IMR-90 (cell line): Measurements from ENCODE around the gene HRH4. TPM values are rescaled to one million over a fixed set of nuclear protein-coding genes. Genes with fewer than 3 reads are reported as not detected.

Experiments used
- ATAC-seq: fragments of 200-7000 bp; cut with Tn5 transposase; 2 replicates; pipeline ENCODE4 v1.9.1; 2020; ENCODE audit warnings: low read depth, mild to moderate bottlenecking, moderate library complexity
- BruUV-seq: library from RNA; stranded (reverse); fragments of 400-500 nt; replicated peaks from 2 replicates; lab custom pipeline; 2021; lab: Mats Ljungman, UMichigan
- CTCF ChIA-PET: fragments of 300-600 bp; formaldehyde crosslinking; extraction: SDS; loops from one replicate; lab custom pipeline; 2021; ENCODE audit warnings: antibody characterized with exemption; lab: Yijun Ruan, JAX
- POLR2A ChIA-PET: fragments of 300-600 bp; sonication (Branson Sonifier 250); formaldehyde crosslinking; loops from one replicate; lab custom pipeline; 2022; ENCODE audit warnings: antibody characterized with exemption; ENCODE audit not compliant: unreplicated experiment; lab: Charles Lee
- DNase-seq: peaks from one replicate; pipeline ENCODE4 v3.0.0; 2013
- H2AFZ ChIP-seq: replicated peaks from 2 replicates; pipeline ENCODE3; 2013; ENCODE audit warnings: low read length, mild to moderate bottlenecking; ENCODE audit not compliant: poor library complexity
- H2AK5ac ChIP-seq: 2 replicates; pipeline ENCODE4 v1.6.1; 2013; ENCODE audit warnings: low read depth, low read length, inconsistent platforms
- H2AK9ac ChIP-seq: replicated peaks from 2 replicates; pipeline ENCODE3; 2013; ENCODE audit warnings: mild to moderate bottlenecking, low read depth, low read length, moderate library complexity; ENCODE audit not compliant: poor library complexity
- H2BK120ac ChIP-seq: 2 replicates; pipeline ENCODE4 v1.6.1; 2013; ENCODE audit warnings: low read depth, low read length, inconsistent platforms
- H2BK15ac ChIP-seq: 3 replicates; pipeline ENCODE4 v1.6.1; 2013; ENCODE audit warnings: low read depth, low read length, inconsistent platforms
- H2BK20ac ChIP-seq: 2 replicates; pipeline ENCODE4 v1.6.1; 2013; ENCODE audit warnings: low read depth, mild to moderate bottlenecking, inconsistent platforms, low read length, moderate library complexity
- H2BK5ac ChIP-seq: 2 replicates; pipeline ENCODE4 v1.6.1; 2013; ENCODE audit warnings: mild to moderate bottlenecking, low read depth, low read length, inconsistent platforms; ENCODE audit not compliant: poor library complexity, severe bottlenecking
- H3K14ac ChIP-seq: replicated peaks from 2 replicates; pipeline ENCODE4 v1.6.1; 2013; ENCODE audit warnings: low read depth, low read length, inconsistent platforms
- H3K18ac ChIP-seq: 2 replicates; pipeline ENCODE4 v1.6.1; 2013; ENCODE audit warnings: low read depth, low read length, control low read depth
- H3K23ac ChIP-seq: 2 replicates; pipeline ENCODE4 v1.6.1; 2013; ENCODE audit warnings: low read depth, low read length, inconsistent platforms
- H3K27ac ChIP-seq: 2 replicates; pipeline ENCODE4 v1.5.1; 2013; ENCODE audit warnings: mild to moderate bottlenecking, control low read depth, low read length; ENCODE audit not compliant: insufficient read depth
- H3K27me3 ChIP-seq: 2 replicates; pipeline ENCODE4 v1.6.1; 2013; ENCODE audit warnings: low read length; ENCODE audit not compliant: control insufficient read depth, insufficient read depth
- H3K36me3 ChIP-seq: 2 replicates; pipeline ENCODE4 v1.6.1; 2013; ENCODE audit warnings: low read length, mixed read lengths; ENCODE audit not compliant: control insufficient read depth, insufficient read depth
- H3K4ac ChIP-seq: 2 replicates; pipeline ENCODE4 v1.6.1; 2013; ENCODE audit warnings: low read depth, low read length, inconsistent platforms
- H3K4me1 ChIP-seq: 2 replicates; pipeline ENCODE4 v1.6.1; 2013; ENCODE audit warnings: low read length, mixed read lengths; ENCODE audit not compliant: control insufficient read depth, insufficient read depth
- H3K4me2 ChIP-seq: 2 replicates; pipeline ENCODE4 v1.6.1; 2013; ENCODE audit warnings: low read depth, mild to moderate bottlenecking, control low read depth, low read length, moderate library complexity
- H3K4me3 ChIP-seq: 2 replicates; pipeline ENCODE4 v1.5.1; 2013; ENCODE audit warnings: low read depth, mild to moderate bottlenecking, control low read depth, low read length, moderate library complexity; ENCODE audit not compliant: insufficient read depth
- H3K56ac ChIP-seq: 2 replicates; pipeline ENCODE4 v1.6.1; 2013; ENCODE audit warnings: low read length, inconsistent platforms; ENCODE audit not compliant: insufficient read depth; ENCODE audit errors: extremely low read depth
- H3K79me1 ChIP-seq, 2 experiments: 2 replicates each; pipeline ENCODE4 v1.6.1; 2013; ENCODE audit warnings: low read length in 2 of 2, inconsistent platforms in 1 of 2, low read depth in 1 of 2
- H3K9ac ChIP-seq: 2 replicates; pipeline ENCODE4 v1.6.1; 2013; ENCODE audit warnings: low read depth, low read length, control low read depth
- H3K9me1 ChIP-seq: 2 replicates; pipeline ENCODE4 v1.6.1; 2013; ENCODE audit warnings: low read length, inconsistent platforms; ENCODE audit not compliant: insufficient read depth
- H3K9me3 ChIP-seq: 2 replicates; pipeline ENCODE4 v1.6.1; 2013; ENCODE audit warnings: low read length; ENCODE audit not compliant: control insufficient read depth, insufficient read depth
- H4K20me1 ChIP-seq: 2 replicates; pipeline ENCODE4 v1.6.1; 2013; ENCODE audit warnings: low read length, inconsistent platforms; ENCODE audit not compliant: insufficient read depth
- H4K5ac ChIP-seq: 2 replicates; pipeline ENCODE4 v1.6.1; 2013; ENCODE audit warnings: mild to moderate bottlenecking, low read depth, low read length, control low read depth
- H4K8ac ChIP-seq, 2 experiments: 2 replicates each; pipeline ENCODE4 v1.6.1; 2013; ENCODE audit warnings: low read depth in 2 of 2, low read length in 2 of 2, control low read depth in 1 of 2, inconsistent platforms in 1 of 2
- H4K91ac ChIP-seq: 2 replicates; pipeline ENCODE4 v1.6.1; 2013; ENCODE audit warnings: low read depth, low read length, inconsistent platforms; ENCODE audit not compliant: insufficient read depth
- CHD1 ChIP-seq: IDR thresholded peaks from 2 replicates; pipeline ENCODE4 v1.6.1; 2012; ENCODE audit warnings: low read depth, low read length, improper control_type of control experiment
- CTCF ChIP-seq: conservative IDR thresholded peaks from 2 replicates; pipeline ENCODE4 v1.5.1; 2012; ENCODE audit warnings: mild to moderate bottlenecking, low read depth, low read length, improper control_type of control experiment
- ELK1 ChIP-seq: fragments of 150-350 bp; IDR thresholded peaks from 2 replicates; pipeline ENCODE4 v1.6.1; 2016; ENCODE audit warnings: low read depth, mild to moderate bottlenecking, low read length, moderate library complexity, borderline replicate concordance
- FOS ChIP-seq: fragments of 150-350 bp; IDR thresholded peaks from 2 replicates; pipeline ENCODE4 v1.6.1; 2016; ENCODE audit warnings: low read depth, low read length
- MAZ ChIP-seq: IDR thresholded peaks from 2 replicates; pipeline ENCODE4 v1.6.1; 2012; ENCODE audit warnings: low read depth, mild to moderate bottlenecking, low read length, improper control_type of control experiment, moderate library complexity, borderline replicate concordance
- MXI1 ChIP-seq: IDR thresholded peaks from 2 replicates; pipeline ENCODE4 v1.6.1; 2012; ENCODE audit warnings: low read depth, mild to moderate bottlenecking, low read length, moderate library complexity, borderline replicate concordance
- RAD21 ChIP-seq: IDR thresholded peaks from 2 replicates; pipeline ENCODE4 v1.6.1; 2012; ENCODE audit warnings: low read length, improper control_type of control experiment
- RCOR1 ChIP-seq: IDR thresholded peaks from 2 replicates; pipeline ENCODE4 v1.6.1; 2012; ENCODE audit warnings: mild to moderate bottlenecking, low read length, improper control_type of control experiment; ENCODE audit not compliant: insufficient replicate concordance
- RFX5 ChIP-seq: IDR thresholded peaks from 2 replicates; pipeline ENCODE4 v1.8.0; 2012; ENCODE audit warnings: low read depth, mild to moderate bottlenecking, low read length, moderate library complexity
- SMC3 ChIP-seq: fragments of 150-350 bp; IDR thresholded peaks from 2 replicates; pipeline ENCODE4 v1.6.1; 2016; ENCODE audit warnings: low read depth, mild to moderate bottlenecking, antibody characterized with exemption, low read length, moderate library complexity
- USF2 ChIP-seq: fragments of 150-350 bp; IDR thresholded peaks from 2 replicates; pipeline ENCODE4 v1.6.1; 2017; ENCODE audit warnings: mild to moderate bottlenecking, antibody characterized with exemption, low read length, low read depth
- WGBS, 2 experiments: methylation state at CpG; one replicate each; pipeline versions ENCODE4 v1.1.5 to v1.1.7; 2013; ENCODE audit warnings: missing lambda C conversion rate in 2 of 2; ENCODE audit not compliant: insufficient read length in 1 of 2; ENCODE audit errors: extremely low coverage in 2 of 2; 5-methylcytosine and 5-hydroxymethylcytosine counted together
- dilution Hi-C: fragments of 300-500 bp; cut with HindIII; formaldehyde crosslinking; loops from one replicate; pipeline ENCODE4 v1.14.3; 2018; ENCODE audit warnings: low sequenced_read_pairs; ENCODE audit not compliant: unreplicated experiment
- in situ Hi-C: fragments of 300-500 bp; cut with MboI; formaldehyde crosslinking; loops from 3 replicates; pipeline ENCODE4 v1.14.3; 2019; ENCODE audit warnings: low sequenced_read_pairs, inconsistent platforms, mixed read lengths
- intact Hi-C: fragments of 100-400 bp; cut with micrococcal nuclease; formaldehyde crosslinking; loops from 2 replicates; pipeline ENCODE4 v1.10.0; 2022
- polyA plus RNA-seq, 3 experiments: library from polyadenylated mRNA; depleted of rRNA; stranded (reverse); fragments of >200 nt; gene quantifications; 2 replicates each; pipeline ENCODE4 v1.2.3, GENCODE V29; 2012; ENCODE audit warnings: low replicate concordance in 1 of 3
- total RNA-seq: library from RNA; depleted of rRNA; stranded (reverse); fragments of >200 nt; gene quantifications from 2 replicates; pipeline ENCODE4 v1.2.3, GENCODE V29; 2012

HRH4 gene
- total and polyA plus RNA-seq, 2 of the 4 experiments (the other 2 are of a cell fraction): not detected

- DNase-seq (peak; percentile 41), ATAC-seq (peak; percentile 68)
- no peak overlapping the region for H3K4me2 ChIP-seq
- no peak overlapping the region for H2BK15ac ChIP-seq
- H2AFZ ChIP-seq: no peak overlapping the region
- no peaks in the 10 kb centered on the region for H3K36me3 ChIP-seq
- H4K5ac ChIP-seq: no peak overlapping the region
- no peak overlapping the region for H2BK20ac ChIP-seq
- no peak overlapping the region for H3K56ac ChIP-seq
- no peaks in the 10 kb centered on the region for H3K79me1 ChIP-seq
- BruUV-seq: no TSS peak
- ChIA-PET CTCF (interaction anchor here (0.5 to 3.4 kb wide), 16 partner anchors 8 to 348 kb away, joined by 3 to 14 read pairs (median 4); no protein-coding TSS in a partner anchor), POLR2A (interaction anchor here (1.0 kb wide), 1 partner anchor 91 kb away, joined by 4 read pairs; no protein-coding TSS in a partner anchor)
- H4K8ac ChIP-seq: no peak overlapping the region
- no peak overlapping the region for H4K91ac ChIP-seq
- in situ Hi-C loops: loop anchor here (5.0 kb wide), 1 partner anchor 132 kb away; no protein-coding TSS in a partner anchor
- H3K27ac ChIP-seq: no peak overlapping the region
- H3K9ac ChIP-seq: no peak overlapping the region
- peak overlapping the region; percentile 25 for H2AK9ac ChIP-seq
- no peak overlapping the region for H3K4ac ChIP-seq
- no peak overlapping the region for H3K14ac ChIP-seq
- TF ChIP-seq MXI1: no peak
- no peak for TF ChIP-seq RFX5
- peak; percentile 56 for TF ChIP-seq RAD21
- TF ChIP-seq SMC3: peak; percentile 44
- TF ChIP-seq MAZ: no peak
- peak; percentile 74 for TF ChIP-seq CTCF
- TF ChIP-seq RCOR1: no peak
- TF ChIP-seq ELK1: no peak
- no peak for TF ChIP-seq CHD1
- no peak for TF ChIP-seq FOS
- TF ChIP-seq USF2: no peak
- dilution Hi-C loops: no loop called here
- H3K9me3 ChIP-seq: peaks cover 2% of the 10 kb centered on the region; the same call in 1 of the 2 replicates
- no peak overlapping the region for H2BK120ac ChIP-seq
- intact Hi-C loops: loop anchor here (2.0 to 5.0 kb wide), 3 partner anchors 42 to 312 kb away; no protein-coding TSS in a partner anchor
- no peaks in the 10 kb centered on the region for H4K20me1 ChIP-seq
- H3K4me3 ChIP-seq: no peak overlapping the region
- WGBS, 2 experiments: no CpG with 5 or more reads among the region's 7 CpGs
- H3K23ac ChIP-seq: no peak overlapping the region
- H3K27me3 ChIP-seq: peaks cover 15% of the 10 kb centered on the region
- H3K18ac ChIP-seq: no peak overlapping the region
- peaks cover 2% of the 10 kb centered on the region for H3K4me1 ChIP-seq
- H3K9me1 ChIP-seq: 0 out of 2 replicates have a peak, but pooled peaks cover 3% of the 10 kb centered on the region
- no peak overlapping the region for H2AK5ac ChIP-seq
- H2BK5ac ChIP-seq: no peak overlapping the region
These were observed 28.5 kb downstream of the HRH4 start for GRCh38 chr18:24488824-24489493.
